Fibroblast of the conjunctiva (primary cell): Measurements from ENCODE around the gene TMEM242.
A peak's percentile ranks its signal among the peaks of the same experiment; 100 is the strongest.

Source experiments
- DNase-seq: peaks from one replicate; pipeline ENCODE4 v3.0.0-alpha.2; 2010; ENCODE audit warnings: low read depth

The TMEM242 gene

DNA sequence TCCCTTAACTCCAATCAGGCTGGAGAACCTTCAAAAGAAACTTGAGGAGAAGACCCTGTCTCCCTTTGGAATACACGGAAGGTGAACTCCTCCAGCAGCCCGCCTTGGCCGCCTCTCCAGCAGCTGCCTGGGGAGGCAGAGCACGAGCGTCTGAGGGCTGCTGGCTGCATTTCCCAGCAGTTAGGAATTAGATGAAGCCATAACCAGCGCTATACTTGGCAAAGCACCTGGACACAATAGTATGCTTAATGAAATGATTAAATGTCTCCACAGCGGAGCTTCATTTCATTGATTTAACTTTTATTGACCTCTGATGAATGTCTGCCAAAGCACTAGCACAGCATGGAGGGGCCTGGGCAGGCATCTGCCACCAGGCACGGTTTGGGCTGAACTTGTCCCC is 73.5 kb downstream of the TMEM242 start:
- no peak for DNase-seq

DNA sequence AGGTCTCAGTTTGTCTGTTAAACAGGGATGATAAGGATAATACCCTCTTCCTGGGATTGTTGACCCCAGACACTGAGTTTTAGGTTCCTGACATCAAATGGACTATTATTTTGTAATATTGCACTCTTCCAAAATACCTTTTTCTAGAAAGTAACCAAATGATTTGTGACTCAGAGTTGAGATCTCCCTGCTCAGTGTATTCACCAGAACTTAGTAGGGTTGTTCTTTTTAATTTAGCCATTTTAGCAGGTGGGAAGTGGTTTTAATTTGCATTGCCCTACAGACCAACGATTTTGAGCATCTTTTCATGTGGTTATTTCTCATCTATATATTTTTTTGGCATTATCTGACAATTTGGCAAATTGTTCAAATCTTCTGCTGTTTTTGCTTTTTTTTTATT is 75.1 kb downstream of the TMEM242 start:
- no peak for DNase-seq

- DNase-seq: no peak
These were observed 76.4 kb downstream of the TMEM242 start for GRCh38 chr6:157246771-157247484.

- DNase-seq: peak; percentile 43
These were observed 77.2 kb downstream of the TMEM242 start for GRCh38 chr6:157246048-157246630.

- no peak for DNase-seq
These were observed 77.9 kb downstream of the TMEM242 start for GRCh38 chr6:157245436-157245835.

DNA sequence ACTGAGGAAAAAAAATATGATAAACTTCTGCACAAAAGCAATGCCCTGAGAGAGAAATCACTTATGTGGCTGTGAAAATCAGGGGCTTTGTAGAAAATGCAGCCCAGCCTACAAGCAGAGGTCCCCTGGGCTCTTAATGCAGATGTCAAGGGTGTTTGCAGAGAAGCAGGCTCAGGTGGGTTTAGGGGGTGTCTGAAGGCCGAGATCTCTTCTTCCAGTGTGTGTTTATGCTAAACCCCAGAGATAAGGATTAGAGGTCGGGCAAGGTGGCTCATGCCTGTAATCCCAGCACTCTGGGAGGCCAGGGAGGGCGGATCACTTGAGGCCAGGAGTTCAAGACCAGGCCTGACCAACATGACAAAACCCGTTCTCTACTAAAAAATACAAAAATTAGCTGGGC is 78.5 kb downstream of the TMEM242 start:
- DNase-seq: no peak

GRCh38 chr6:157244175-157244574 is 79.1 kb downstream of the TMEM242 start:
- peak; percentile 38 for DNase-seq

DNA sequence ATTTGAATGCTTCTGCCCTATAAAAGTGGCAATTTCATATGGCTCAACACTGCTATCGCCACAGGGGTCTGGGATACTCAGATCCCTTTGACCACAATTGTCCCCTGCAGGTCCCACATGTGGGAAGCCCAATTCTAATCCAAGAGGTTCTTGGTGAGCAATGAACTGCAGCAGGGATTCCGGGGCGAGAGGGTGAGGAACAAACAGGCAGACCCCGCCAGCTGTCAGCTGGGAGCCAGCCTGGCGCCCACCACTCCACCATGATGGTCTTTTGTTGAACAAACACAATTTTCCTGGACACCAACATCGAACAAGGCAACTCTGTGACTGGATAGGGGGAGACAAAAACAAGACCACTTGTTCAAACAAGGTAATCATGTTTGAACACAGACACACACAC is 80.5 kb downstream of the TMEM242 start:
- DNase-seq: no peak

GRCh38 chr6:157240960-157241311 is 82.4 kb downstream of the TMEM242 start:
- DNase-seq: no peak

DNA sequence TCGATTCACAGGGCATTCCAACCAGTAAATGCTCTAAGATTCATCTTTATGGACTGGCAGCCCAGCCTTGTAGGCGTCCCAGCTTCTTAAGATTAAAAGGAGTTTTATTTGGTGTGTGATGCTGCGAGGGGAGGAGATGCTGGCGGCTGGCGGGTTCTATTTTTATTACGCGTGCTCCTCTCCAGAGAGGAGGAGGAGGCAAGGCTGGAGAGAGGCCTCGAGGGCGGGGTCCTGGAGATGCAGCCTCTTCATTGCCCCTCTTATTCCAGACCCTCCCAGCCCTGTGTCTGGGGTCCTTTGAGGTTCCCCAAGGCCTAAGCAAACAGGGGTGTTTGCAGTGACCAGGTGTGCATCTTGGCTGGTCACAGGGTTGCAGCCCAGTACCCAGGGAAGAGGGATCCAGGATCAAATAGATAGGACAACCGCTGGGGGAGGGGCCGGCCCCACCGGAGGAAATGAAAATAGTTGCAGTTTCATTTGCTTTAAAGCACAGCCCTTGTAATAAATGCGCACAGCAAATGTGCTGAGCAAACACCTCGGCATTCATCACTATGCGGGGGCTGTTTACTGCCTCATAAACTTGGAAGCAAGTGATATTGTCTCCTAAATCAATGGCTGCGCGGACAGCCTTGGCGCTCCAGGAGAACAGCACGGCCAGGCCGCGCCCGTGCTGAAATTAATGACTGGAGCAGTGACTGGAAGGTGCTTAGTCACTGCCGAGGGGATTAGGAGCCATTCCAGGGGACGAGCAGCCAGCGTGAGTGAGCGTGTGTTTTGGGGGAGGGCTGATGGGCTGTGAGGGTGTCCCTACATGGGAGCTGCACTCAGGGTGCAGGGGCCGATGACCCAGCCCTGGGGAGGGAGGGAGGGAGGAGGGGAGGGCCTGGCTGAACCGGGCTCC is 83.0 kb downstream of the TMEM242 start:
- no peak for DNase-seq

DNA sequence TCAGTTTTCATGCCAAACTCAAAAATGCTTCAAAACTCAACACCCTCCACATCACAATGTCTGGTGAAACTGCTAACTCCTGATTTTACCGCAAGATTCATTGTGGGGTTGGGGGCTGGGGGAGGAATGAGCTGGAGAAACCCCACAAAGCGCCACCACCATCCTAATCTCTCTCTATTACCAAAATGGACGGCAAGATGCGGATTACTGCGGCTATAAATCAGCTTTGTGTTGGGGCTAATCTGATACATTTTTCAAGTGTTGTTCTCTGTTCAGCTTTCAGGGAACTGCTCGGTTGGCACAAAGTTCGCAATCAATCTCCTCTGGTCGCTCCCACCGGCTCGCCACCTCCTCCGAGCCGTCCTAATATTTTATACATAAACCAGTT is 83.7 kb downstream of the TMEM242 start:
- DNase-seq: no peak
